H1 (cell line): ENCODE results near the gene FASN. TPM values are rescaled to one million over a fixed set of nuclear protein-coding genes. Genes with fewer than 3 reads are reported as not detected.

Source experiments
- CTCF ChIA-PET: fragments of 300-600 bp; sonication (Branson Sonifier 250); formaldehyde crosslinking; loops from one replicate; lab custom pipeline; 2021; ENCODE audit not compliant: partially characterized antibody; lab: Charles Lee
- POLR2A ChIA-PET: fragments of 300-600 bp; sonication (Branson Sonifier 250); formaldehyde crosslinking; loops from one replicate; lab custom pipeline; 2021; ENCODE audit warnings: inconsistent platforms; ENCODE audit not compliant: partially characterized antibody; lab: Charles Lee
- DNase-seq, 2 experiments: peaks; one replicate each; pipeline versions ENCODE4 v3.0.0 to v3.0.0-alpha.2; 2010 to 2022; ENCODE audit warnings: low spot score in 2 of 2, low read depth in 1 of 2, mixed read lengths in 1 of 2
- FAIRE-seq: peaks from 2 replicates; lab custom pipeline; 2011; peaks lifted over from hg19 to GRCh38; lab: Jason Lieb, UNC
- H2AFZ ChIP-seq: 2 replicates; pipeline ENCODE4 v1.8.1; 2012; ENCODE audit warnings: low read length, inconsistent platforms
- H2AK5ac ChIP-seq: 2 replicates; pipeline ENCODE4 v1.6.1; 2013; ENCODE audit warnings: low read depth, low read length
- H2BK120ac ChIP-seq: replicated peaks from 2 replicates; pipeline ENCODE3; 2013; ENCODE audit warnings: low read depth, low read length, inconsistent platforms
- H2BK12ac ChIP-seq: 2 replicates; pipeline ENCODE4 v1.6.1; 2013; ENCODE audit warnings: low read depth, low read length
- H2BK15ac ChIP-seq: 2 replicates; pipeline ENCODE4 v1.6.1; 2013; ENCODE audit warnings: low read length
- H2BK20ac ChIP-seq: 2 replicates; pipeline ENCODE4 v1.6.1; 2013; ENCODE audit warnings: low read length
- H2BK5ac ChIP-seq: 2 replicates; pipeline ENCODE4 v1.6.1; 2013; ENCODE audit warnings: low read depth, low read length
- H3K14ac ChIP-seq: 2 replicates; pipeline ENCODE4 v1.6.1; 2013; ENCODE audit warnings: inconsistent platforms; ENCODE audit not compliant: insufficient read length
- H3K18ac ChIP-seq: 2 replicates; pipeline ENCODE4 v1.6.1; 2013; ENCODE audit warnings: low read length; ENCODE audit errors: extremely low read depth
- H3K23ac ChIP-seq: 2 replicates; pipeline ENCODE4 v1.6.1; 2013; ENCODE audit warnings: inconsistent platforms; ENCODE audit not compliant: insufficient read length
- H3K23me2 ChIP-seq: 2 replicates; pipeline ENCODE4 v1.6.1; 2013; ENCODE audit warnings: low read depth, low read length
- H3K27ac ChIP-seq: 2 replicates; pipeline ENCODE4 v1.6.1; 2011; ENCODE audit warnings: low read depth, low read length, inconsistent platforms
- H3K27me3 ChIP-seq, 4 experiments: replicated peaks in 1 of 4; 1 replicate in 1 of 4; 2 replicates in 3 of 4; pipeline versions ENCODE4 v1.6.1 to v1.8.1; 2011 to 2013; ENCODE audit warnings: low read length in 3 of 4, mild to moderate bottlenecking in 3 of 4, inconsistent platforms in 2 of 4, mixed read lengths in 2 of 4, moderate library complexity in 1 of 4; ENCODE audit not compliant: control insufficient read depth in 3 of 4, insufficient read depth in 3 of 4; ENCODE audit errors: extremely low read depth in 1 of 4
- H3K36me3 ChIP-seq, 4 experiments: 2 replicates each; pipeline versions ENCODE4 v1.6.1 to v1.8.1; 2011 to 2013; ENCODE audit warnings: mild to moderate bottlenecking in 4 of 4, low read length in 3 of 4, moderate library complexity in 2 of 4, control low read depth in 1 of 4, inconsistent platforms in 1 of 4; ENCODE audit not compliant: insufficient read depth in 4 of 4, control insufficient read depth in 2 of 4
- H3K4ac ChIP-seq: replicated peaks from 2 replicates; pipeline ENCODE3; 2013; ENCODE audit warnings: low read length, low read depth, mixed read lengths, inconsistent platforms; ENCODE audit not compliant: insufficient read length
- H3K4me1 ChIP-seq, 4 experiments: replicated peaks in 1 of 4; 1 replicate in 1 of 4; 2 replicates in 3 of 4; pipeline versions ENCODE4 v1.6.1 to v1.8.1; 2011 to 2013; ENCODE audit warnings: low read length in 3 of 4, inconsistent platforms in 2 of 4, mixed read lengths in 1 of 4; ENCODE audit not compliant: insufficient read depth in 4 of 4, control insufficient read depth in 3 of 4
- H3K4me2 ChIP-seq, 2 experiments: 2 replicates each; pipeline versions ENCODE4 v1.6.1 to v1.8.1; 2011 to 2013; ENCODE audit warnings: low read depth in 2 of 2, low read length in 2 of 2, control low read depth in 1 of 2, inconsistent platforms in 1 of 2, mild to moderate bottlenecking in 1 of 2; ENCODE audit not compliant: insufficient read depth in 1 of 2
- H3K4me3 ChIP-seq, 4 experiments: fragments of 200-600, 300-600 bp in 1 of 4; sonication (generic), shearing (Covaris generic), sonication (Bioruptor Twin) in 1 of 4; 2 replicates each; pipeline versions ENCODE4 v1.5.1 to v1.8.1; 2011 to 2016; ENCODE audit warnings: low read length in 4 of 4, low read depth in 3 of 4, control low read depth in 2 of 4, inconsistent platforms in 2 of 4, mild to moderate bottlenecking in 2 of 4, mixed read lengths in 1 of 4, moderate library complexity in 1 of 4; ENCODE audit not compliant: insufficient read depth in 2 of 4; ENCODE audit errors: extremely low read depth in 1 of 4
- H3K56ac ChIP-seq: replicated peaks from 2 replicates; pipeline ENCODE3; 2013; ENCODE audit warnings: low read depth, mild to moderate bottlenecking, mixed read lengths, low read length, inconsistent platforms; ENCODE audit not compliant: insufficient read length
- H3K79me1 ChIP-seq: 2 replicates; pipeline ENCODE4 v1.6.1; 2013; ENCODE audit warnings: low read depth, low read length, control low read depth
- H3K79me2 ChIP-seq, 2 experiments: 2 replicates each; pipeline versions ENCODE4 v1.6.1 to v1.8.1; 2012 to 2013; ENCODE audit warnings: low read length in 2 of 2, mild to moderate bottlenecking in 2 of 2, inconsistent platforms in 1 of 2; ENCODE audit not compliant: insufficient read depth in 2 of 2, control insufficient read depth in 1 of 2
- H3K9ac ChIP-seq, 4 experiments: replicated peaks in 1 of 4; 1 replicate in 1 of 4; 2 replicates in 3 of 4; pipeline versions ENCODE4 v1.6.1 to v1.8.1; 2011 to 2013; ENCODE audit warnings: low read depth in 3 of 4, low read length in 3 of 4, control low read depth in 2 of 4, mild to moderate bottlenecking in 2 of 4, moderate library complexity in 2 of 4, inconsistent platforms in 1 of 4; ENCODE audit errors: extremely low read depth in 1 of 4
- H3K9me3 ChIP-seq, 2 experiments: 2 replicates each; pipeline versions ENCODE4 v1.6.1 to v1.8.1; 2012 to 2013; ENCODE audit warnings: mild to moderate bottlenecking in 2 of 2, moderate library complexity in 2 of 2, control low read depth in 1 of 2, inconsistent platforms in 1 of 2, low read depth in 1 of 2, low read length in 1 of 2, mixed read lengths in 1 of 2; ENCODE audit not compliant: insufficient read depth in 2 of 2
- H4K20me1 ChIP-seq, 2 experiments: replicated peaks in 1 of 2; 2 replicates each; pipeline versions ENCODE3 to v1.8.1; 2011 to 2013; ENCODE audit warnings: inconsistent platforms in 2 of 2, low read length in 2 of 2, mild to moderate bottlenecking in 1 of 2; ENCODE audit not compliant: insufficient read depth in 2 of 2, control insufficient read depth in 1 of 2
- H4K5ac ChIP-seq: 2 replicates; pipeline ENCODE4 v1.6.1; 2013; ENCODE audit warnings: low read length, low read depth, mixed read lengths, inconsistent platforms; ENCODE audit not compliant: insufficient read length
- H4K8ac ChIP-seq: 2 replicates; pipeline ENCODE4 v1.8.0; 2013; ENCODE audit warnings: mild to moderate bottlenecking, moderate library complexity, low read length, inconsistent platforms; ENCODE audit not compliant: insufficient read depth; ENCODE audit errors: extremely low read depth
- H4K91ac ChIP-seq: replicated peaks from 2 replicates; pipeline ENCODE3; 2013; ENCODE audit warnings: low read length, mixed read lengths, inconsistent platforms; ENCODE audit not compliant: insufficient read length
- ASH2L ChIP-seq: fragments of 200-600, 300-600 bp; sonication (generic); IDR thresholded peaks from one replicate; pipeline ENCODE4 v1.7.1; 2017; ENCODE audit warnings: low read length
- SP4 ChIP-seq: IDR thresholded peaks from 2 replicates; pipeline ENCODE4 v1.6.1; 2012; ENCODE audit warnings: low read length, inconsistent platforms
- YY1 ChIP-seq: IDR thresholded peaks from 2 replicates; pipeline ENCODE4 v1.6.1; 2011; ENCODE audit warnings: low read depth, mild to moderate bottlenecking, low read length
- WGBS, 2 experiments: shearing (Covaris generic) in 1 of 2; methylation state at CpG; one replicate each; pipeline versions ENCODE4 v1.1.6 to v1.1.7; 2013 to 2015; ENCODE audit warnings: low lambda C conversion rate in 2 of 2, mixed read lengths in 2 of 2, inconsistent platforms in 1 of 2, low coverage in 1 of 2, missing lambda C conversion rate in 1 of 2; ENCODE audit not compliant: insufficient replicate concordance in 2 of 2, insufficient coverage in 1 of 2, insufficient read length in 1 of 2; ENCODE audit errors: extremely low coverage in 1 of 2, missing lambda C conversion rate in 1 of 2; 5-methylcytosine and 5-hydroxymethylcytosine counted together
- polyA plus RNA-seq, 7 experiments: library from polyadenylated mRNA; depleted of rRNA in 3 of 7; stranded (reverse) in 5 of 7; unstranded in 2 of 7; fragments of >200 nt in 5 of 7; fragments of 200-250 nt in 2 of 7; gene quantifications; 1 replicate in 5 of 7; 2 replicates in 1 of 7; 4 replicates in 1 of 7; pipeline versions ENCODE4 v1.2.1 to v1.2.3, GENCODE V29; 2011 to 2013; ENCODE audit warnings: missing spikeins in 2 of 7, mixed read lengths in 2 of 7
- total RNA-seq: library from RNA; stranded (reverse); fragmentation: NEBNext Ultra II Directional; extraction: Animal tissue kit (Norgen Biotek cat#: 25700); gene quantifications from 2 replicates; pipeline ENCODE4 v1.2.1, GENCODE V29; 2021

FASN gene
- total and polyA plus RNA-seq, 2 of the 8 experiments (the other 6 are each of a cell fraction or from before 2014, with no cell fraction given), result 143 to 561 TPM

GRCh38 chr17:82083009-82083408 lies 15.0 kb downstream of the FASN start:
- no peak overlapping the region for H3K9ac ChIP-seq
- no peak overlapping the region for H2BK12ac ChIP-seq
- CTCF ChIA-PET, result interaction anchor here (1.0 to 2.3 kb wide), 3 partner anchors 57 to 73 kb away, joined by 3 to 8 read pairs (median 3); no protein-coding TSS in a partner anchor
- H2BK5ac ChIP-seq, result no peak overlapping the region
- no peak overlapping the region for H2AFZ ChIP-seq
- no peak overlapping the region for H3K4ac ChIP-seq
- H4K5ac ChIP-seq, result no peak overlapping the region
- H3K18ac ChIP-seq, result no peak overlapping the region
- DNase-seq (no peak), FAIRE-seq (no peak)
- H2BK20ac ChIP-seq, result no peak overlapping the region
- no peak overlapping the region for H3K4me3 ChIP-seq
- H3K4me1 ChIP-seq, result no peaks in the 10 kb centered on the region
- H3K27ac ChIP-seq, result no peak overlapping the region
- WGBS, 2 experiments, result 97% methylated on average over 24 of the region's 24 CpGs; no CpG with 5 or more reads in 1 of the 2 experiments
- no peak overlapping the region for H3K14ac ChIP-seq
- no peak overlapping the region for H2AK5ac ChIP-seq
- H2BK120ac ChIP-seq, result no peak overlapping the region
- no peak overlapping the region for H4K91ac ChIP-seq
- peaks cover 30 to 69% of the 10 kb centered on the region in 2 experiments for H4K20me1 ChIP-seq
- H3K23me2 ChIP-seq, result no peaks in the 10 kb centered on the region
- peaks cover 65 to 97% (median 85%) of the 10 kb centered on the region in 4 experiments for H3K36me3 ChIP-seq
- POLR2A ChIA-PET, result interaction anchor here (0.8 to 12.5 kb wide), 9 partner anchors 6 to 53 kb away, joined by 3 to 105 read pairs (median 6); partner anchors contain the start of gene FASN
- no peak overlapping the region for H3K56ac ChIP-seq
- H3K9me3 ChIP-seq, result no peaks in the 10 kb centered on the region
- no peak overlapping the region for H3K4me2 ChIP-seq
- no peaks in the 10 kb centered on the region for H3K27me3 ChIP-seq
- H3K79me2 ChIP-seq, result no peaks in the 10 kb centered on the region
- H4K8ac ChIP-seq, result no peak overlapping the region; the same call in 1 of the 2 replicates
- no peak overlapping the region for H3K23ac ChIP-seq
- no peak for TF ChIP-seq ASH2L
- TF ChIP-seq SP4, result no peak
- no peak for TF ChIP-seq YY1
- TF ChIP-seq, all 59 proteins: peak for 0
- Histone ChIP-seq H3K79me1 (peaks cover 7% of the 10 kb centered on the region), H2BK15ac (no peak overlapping the region)
